G401.6 (cell line): ENCODE results near the gene PANK2.
"Not testable (repeated sequence)": the region's sequence is repeated elsewhere in the genome, so short reads cannot be mapped to it uniquely, and the experiment has no call there.

Experiments
- FAIRE-seq: peaks from 2 replicates; lab custom pipeline; 2012; peaks lifted over from hg19 to GRCh38; lab: Jason Lieb, UNC

Gene PANK2

DNA sequence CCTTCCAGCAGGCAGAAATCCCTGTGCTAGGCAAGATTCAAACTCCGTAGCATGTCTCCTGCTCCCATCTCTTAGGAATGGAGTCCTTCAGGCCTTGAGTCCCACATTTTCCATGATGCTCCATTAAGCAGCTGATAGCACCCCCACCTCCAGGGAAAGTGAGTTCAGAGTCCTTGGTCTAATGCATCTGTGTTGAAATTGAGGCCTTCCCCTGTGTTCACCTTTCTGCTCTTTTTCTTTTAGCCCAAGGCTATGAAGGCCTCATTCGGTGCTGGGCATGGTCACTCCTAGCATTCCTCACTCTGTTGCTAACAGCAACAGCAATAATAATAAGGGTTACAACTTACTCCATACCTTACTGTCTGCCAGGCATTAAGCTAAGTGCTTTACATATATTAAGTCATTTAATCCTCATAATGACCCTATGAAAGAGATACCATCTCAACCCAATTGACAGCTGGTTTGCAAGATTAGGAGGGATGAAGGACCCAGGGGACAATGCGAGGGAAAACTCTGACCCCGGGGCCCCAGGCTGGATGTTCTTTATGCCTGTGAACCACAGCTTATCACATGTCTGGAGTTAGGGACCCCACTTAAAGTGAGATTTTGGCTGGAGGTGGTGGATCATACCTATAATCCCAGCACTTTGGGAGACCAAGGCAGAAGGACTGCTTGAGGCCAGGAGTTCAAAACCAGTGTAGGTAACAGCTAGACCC lies 17.5 kb upstream of the PANK2 start:
- no peak for FAIRE-seq

DNA sequence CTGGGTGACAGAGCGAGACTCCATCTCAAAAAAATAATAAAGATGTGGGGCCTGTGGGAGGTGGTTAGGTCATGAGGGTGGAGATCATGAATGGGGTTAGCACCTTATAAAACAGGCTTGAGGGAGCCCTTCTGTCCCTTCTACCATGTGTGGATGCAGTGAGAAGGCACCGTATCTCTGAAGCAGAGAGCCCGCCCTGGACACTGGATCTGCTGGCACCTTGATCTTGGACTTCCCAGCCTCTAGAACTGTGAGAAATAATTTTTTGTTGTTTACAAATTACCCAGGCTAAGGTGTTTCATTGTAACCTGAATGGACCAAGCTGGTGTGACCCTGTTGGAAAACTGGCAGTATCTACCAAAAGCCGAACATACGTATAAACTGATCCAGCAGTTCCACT lies 15.7 kb upstream of the PANK2 start:
- no peak for FAIRE-seq

DNA sequence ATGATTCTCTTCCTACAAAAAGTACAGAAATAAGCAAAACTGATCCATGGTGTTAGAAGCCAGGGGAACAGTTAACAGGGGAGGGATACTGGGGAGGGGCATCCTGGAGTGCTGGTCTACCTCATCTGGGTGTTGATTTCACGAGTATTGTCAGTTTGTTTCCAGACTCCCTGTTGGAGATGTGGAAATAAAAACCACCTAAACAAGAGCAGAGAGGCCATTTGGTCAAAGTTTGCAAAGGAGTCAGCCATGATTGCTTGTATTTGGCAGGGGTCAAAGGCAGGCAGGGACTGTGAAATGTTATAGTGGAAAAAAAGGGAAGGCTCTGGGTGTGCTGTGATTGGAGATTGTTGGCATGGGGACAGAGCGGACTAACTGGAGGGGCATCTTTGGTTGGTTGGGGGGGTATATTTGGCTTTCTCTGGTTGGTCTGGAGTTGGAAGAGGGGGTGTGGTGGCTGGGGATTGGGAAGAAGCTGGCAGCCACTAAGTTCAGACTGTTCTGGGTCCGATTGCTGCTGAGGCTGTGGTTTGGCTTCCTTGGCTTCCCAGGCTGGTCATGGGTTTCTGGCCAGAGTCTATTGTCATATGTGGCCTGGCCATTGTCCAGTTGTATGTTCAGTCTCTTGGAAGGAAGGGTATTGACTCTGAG lies 14.9 kb upstream of the PANK2 start:
- no peak for FAIRE-seq

DNA sequence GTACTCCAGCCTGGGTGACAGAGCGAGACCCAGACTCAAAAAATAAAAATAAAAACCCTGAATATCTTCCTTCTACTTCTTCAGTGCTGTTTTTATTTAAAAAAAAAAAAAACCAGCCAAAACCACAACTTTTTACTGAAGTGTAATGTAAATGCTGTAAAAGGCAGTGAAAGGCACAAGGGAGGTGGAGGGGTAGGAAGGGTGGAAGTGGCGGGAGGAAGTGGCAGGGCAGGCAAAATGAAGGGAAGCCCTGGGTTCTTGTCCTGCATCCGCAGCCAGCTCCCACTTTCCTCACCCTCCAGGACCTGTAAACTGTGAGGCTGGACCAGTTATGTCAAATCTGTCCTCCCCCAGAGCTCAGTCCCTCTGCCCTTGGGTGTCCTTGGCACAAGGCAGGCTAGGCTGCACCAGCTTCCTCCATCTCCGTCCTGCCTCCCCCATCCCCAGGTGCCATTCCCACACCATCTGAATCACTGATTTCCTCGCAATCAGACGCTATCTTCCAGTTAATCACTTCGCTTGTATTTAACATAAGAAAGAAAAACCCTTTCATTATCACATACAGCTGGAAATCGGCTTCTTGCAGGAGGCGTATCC lies 13.7 kb upstream of the PANK2 start:
- no peak for FAIRE-seq

DNA sequence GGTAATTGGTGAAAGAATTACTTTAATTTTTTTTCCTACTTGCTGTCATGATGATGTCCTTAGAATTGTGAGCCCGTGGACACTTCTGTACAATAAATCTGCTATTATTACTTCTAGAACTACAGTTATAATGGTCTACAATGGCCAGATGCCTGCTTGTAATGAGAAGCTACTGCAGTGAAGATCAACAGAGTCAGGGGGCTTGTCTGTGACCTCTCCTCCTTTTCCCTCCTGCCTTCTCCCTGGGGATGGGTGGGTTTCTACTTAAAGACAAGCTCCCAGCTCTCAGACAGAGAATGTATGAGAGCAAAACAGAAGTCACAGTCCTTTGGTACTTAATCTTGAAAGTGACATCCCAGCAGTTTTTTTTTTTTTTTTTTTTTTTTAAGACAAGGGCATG lies 13.2 kb upstream of the PANK2 start:
- FAIRE-seq = no peak

DNA sequence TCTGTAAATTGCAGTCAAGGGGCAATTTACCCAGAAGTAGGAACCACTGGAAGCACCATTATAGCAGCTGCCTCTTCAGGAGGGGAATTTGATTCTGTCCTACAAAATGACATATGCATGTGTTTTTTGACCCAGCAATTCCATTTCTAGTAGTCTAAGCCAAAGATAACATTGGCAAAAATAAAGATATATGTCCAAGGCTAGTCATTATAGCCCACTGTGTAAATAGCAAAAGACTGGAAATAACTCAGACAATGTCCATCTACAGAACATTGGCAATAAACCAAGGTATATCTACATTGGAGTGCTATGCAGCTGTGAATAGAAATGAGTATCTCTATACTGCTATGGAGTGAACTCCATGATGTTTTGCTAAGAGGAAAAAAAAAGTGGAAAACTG lies 12.5 kb upstream of the PANK2 start:
- no peak for FAIRE-seq

DNA sequence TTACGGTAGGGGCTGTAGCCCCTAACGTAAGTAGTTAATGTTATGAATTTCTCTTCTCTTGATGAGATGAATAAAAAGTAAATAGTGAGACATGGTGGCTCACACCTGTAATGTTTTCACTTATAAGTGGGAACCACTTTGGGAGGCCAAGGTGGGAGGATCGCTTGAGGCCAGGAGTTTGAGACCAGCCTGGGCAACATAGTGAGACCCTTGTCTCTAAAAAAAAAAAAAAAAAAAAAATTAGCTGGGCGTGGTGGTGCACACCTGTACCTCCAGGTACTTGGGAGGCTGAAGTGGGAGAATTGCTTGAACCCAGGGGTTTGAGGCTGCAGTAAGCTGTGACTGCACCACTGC lies 10.3 kb upstream of the PANK2 start:
- not testable (repeated sequence) for FAIRE-seq

DNA sequence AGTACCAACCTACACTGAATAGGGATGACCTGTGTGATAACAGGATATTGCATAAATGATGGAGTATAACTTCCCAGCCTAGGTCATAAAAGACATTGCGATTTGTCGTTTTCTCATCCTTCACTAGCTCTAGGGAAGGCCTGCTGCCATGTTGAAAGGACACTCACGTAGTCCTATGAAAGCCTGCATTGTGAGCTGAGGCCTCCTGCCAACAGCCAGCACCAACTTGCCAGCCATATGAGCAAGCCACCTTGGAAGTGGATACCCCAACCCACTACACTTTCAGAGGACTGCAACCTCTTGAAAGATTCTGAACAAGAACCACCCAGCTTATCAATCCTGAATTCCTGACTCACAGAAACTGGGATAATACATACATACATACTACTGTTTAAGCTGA lies 3.5 kb upstream of the PANK2 start:
- no peak for FAIRE-seq

DNA sequence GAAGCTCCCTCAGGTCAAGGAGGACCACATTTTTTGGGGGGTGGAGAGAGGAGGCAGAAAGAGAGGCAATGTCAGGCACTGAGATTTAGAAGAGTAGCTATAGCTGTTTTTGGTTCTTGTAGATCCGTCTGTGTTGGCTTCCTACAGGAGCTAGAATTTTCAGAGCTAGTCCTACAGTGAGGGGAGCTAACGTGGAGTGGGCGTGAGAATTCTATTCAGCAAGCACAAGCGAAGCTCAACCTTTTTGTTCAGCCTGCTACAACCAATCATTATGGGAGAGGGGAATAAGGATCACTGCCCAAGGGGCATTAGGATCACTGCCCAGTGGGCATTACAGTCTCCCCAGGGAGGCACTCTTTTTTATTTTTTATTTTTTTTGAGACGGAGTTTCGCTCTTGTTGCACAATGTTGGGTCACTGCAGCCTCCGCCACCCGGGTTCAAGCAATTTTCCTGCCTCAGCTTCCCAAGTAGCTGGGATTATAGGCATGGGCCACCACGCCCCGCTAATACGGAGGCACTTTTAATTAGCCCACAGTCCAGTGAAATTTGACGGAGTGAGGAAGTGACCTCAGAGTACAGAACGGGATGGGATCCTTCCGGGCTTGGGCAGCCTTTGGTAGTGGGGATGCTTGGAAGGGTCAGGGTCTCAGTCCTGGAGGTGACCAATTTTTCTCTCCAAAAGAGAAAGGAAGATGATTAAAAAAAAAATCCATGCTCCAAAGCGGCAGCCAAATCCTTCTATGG lies 1.1 kb upstream of the PANK2 start:
- FAIRE-seq = no peak

DNA sequence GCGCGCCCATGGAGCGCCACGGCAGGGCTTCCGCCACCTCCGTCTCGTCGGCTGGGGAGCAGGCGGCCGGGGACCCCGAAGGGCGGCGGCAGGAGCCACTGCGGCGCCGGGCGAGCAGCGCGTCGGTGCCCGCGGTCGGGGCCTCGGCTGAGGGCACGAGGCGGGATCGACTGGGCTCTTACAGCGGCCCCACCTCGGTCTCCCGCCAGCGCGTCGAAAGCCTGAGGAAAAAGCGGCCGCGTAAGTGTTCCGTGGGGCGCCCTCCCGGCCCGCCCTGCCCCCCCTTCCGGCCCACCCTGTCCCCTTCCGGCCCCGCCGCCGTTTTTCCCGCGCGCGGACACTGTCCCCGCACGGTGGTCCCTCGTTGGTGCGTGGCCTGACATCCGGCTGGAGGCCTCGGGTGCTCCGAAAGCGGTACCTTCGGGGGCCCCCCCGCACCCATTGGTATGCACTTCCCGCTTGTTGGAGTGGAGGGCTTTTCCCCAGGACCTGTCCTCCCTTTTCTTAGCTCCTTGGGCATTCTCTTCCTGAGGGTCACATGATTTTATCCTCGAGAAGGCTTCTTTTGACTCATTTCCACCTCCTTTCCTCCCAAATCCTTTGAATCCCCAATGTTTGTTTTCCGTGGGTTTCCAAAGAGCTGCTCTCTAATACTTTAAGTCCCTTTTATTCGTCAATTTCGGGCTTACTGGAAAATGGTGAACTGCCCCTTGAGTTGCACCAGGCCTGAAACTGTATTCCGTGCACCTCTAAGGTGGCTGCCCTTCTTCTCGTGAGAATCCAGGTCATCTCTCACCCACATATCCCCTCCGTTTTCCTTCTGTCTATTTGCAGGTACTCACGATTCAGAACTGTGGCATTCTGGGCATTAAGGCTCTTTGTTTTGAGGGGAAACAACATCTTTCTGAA lies 556 bp downstream of the PANK2 start:
- FAIRE-seq = no peak

DNA sequence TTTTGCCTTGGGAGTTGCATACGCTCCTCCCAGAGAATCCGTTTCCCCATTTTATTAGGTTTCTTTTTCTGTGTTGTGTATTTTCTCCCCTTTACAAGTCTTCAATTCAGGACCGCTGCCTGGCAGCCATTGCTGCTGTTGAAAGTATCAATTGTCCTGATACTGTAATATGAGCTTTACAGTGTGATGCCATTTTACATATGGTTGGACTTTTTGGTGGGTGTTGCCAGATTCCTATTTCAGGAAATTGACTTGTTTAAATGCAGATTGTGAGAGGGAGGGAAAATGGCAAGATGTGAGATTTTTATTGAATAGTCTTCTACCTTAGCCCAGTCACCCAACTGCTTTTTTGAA lies 1.2 kb downstream of the PANK2 start:
- peak; percentile 51 for FAIRE-seq

DNA sequence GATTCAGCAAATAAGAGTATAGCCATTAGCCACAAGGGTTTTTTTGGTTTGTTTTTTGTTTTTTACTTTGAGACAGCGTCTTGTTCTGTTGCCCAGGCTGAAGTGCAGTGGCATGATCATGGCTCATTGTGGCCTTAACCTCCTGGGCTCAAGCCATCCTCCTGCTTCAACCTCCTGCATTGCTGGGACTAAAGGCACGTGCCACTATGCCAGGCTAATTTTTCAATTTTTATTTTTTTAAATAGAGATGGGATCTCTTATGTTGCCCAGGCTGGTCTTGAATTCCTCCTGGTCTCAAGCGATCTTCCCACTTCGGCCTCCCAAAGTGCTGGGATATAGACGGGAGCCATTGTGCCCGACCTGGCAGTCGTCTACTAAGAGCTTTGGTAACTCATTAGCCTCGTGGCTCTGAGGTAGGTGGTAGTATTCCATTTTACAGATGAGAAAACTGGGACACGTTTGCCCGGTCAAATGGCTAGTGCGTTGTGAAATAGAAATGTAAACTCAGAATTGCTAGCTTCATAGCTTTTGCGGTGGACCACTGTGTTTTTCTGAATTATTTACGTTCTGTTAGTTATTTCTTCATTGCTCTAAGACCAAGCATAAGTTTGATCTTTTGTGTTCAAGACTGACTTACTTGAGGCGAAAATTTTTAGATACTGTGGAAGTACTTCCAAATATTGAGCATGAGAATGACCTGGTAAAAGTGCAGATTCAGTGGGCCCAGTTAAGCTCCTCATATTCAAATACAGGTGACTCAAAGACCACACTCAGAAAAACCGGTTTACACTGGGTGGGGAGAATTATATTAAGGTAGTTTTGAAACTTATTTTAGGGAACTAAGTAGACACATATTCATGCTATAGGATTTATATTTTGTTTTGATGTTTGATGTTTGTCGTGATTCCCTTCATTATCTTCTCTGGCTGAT lies 2.1 kb downstream of the PANK2 start:
- FAIRE-seq = no peak

DNA sequence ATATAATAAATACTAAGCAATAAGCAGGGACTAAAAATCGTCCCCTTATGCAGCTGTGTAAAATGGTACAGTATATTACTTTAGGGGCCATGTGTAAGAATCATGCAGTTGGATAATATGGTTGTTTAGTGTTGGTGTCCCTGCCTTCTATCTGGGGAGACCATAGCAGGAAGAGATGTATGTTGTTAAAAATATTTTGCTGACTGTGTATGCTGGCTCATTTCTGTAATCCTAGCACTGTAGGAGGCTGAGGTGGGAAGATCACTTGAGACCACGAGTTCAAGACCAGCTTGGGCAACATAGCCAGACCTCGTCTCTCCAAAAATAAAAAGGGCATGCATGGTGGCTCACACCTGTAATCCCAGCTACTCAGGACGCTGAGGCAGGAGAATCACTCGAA lies 5.6 kb downstream of the PANK2 start:
- no peak for FAIRE-seq

DNA sequence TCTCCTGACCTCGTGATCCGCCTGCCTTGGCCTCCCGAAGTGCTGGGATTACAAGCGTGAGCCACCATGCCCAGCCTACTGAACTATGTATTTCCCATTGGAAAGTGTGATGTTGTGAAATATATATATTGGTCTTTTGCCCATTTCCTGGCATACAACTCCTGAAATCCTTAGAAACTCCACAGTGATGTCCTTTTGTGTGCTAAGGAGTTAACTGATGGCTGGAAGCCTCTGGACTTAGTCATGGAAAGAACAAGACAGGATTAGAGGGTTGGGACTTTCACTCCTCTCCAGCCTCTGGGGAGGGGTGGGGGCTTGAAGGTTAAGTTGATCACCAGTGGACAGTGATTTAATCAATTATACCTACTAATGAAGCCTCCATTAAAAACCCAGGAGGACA lies 7.1 kb downstream of the PANK2 start:
- no peak for FAIRE-seq

DNA sequence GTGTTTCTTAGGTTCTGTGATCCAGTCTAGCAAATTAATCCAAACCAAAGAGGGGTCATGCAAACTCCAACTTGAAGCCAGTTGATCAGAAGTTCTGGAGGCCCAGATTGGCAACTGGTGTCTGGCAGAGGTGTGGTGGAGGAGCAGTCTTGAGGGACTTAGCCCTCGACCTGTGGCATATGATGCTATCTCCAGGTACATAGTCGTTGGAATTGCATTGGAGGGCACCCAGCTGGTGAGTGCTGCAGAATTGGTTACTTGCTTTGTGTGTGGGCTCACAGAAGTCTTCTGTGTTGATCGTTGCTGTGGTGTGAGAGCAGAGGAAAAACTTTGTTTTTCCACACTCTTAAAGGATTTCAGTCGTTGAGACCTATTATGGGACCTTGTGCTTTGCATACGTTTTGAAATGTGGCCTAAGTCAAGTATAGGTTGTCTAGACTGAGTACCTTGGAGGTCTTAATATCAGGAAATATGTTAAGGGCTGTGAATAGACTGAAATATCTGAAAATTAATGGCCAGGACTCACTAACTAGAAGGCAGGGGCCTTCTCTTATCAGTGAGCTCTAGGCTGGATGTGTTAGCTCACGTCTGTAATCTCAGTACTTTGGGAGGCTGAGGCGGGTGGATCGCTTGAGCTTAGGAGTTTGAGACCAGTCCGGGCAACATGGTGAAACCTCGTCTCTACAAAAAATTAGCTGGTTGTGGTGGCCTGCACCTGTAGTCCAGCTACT lies 7.8 kb downstream of the PANK2 start:
- no peak for FAIRE-seq

DNA sequence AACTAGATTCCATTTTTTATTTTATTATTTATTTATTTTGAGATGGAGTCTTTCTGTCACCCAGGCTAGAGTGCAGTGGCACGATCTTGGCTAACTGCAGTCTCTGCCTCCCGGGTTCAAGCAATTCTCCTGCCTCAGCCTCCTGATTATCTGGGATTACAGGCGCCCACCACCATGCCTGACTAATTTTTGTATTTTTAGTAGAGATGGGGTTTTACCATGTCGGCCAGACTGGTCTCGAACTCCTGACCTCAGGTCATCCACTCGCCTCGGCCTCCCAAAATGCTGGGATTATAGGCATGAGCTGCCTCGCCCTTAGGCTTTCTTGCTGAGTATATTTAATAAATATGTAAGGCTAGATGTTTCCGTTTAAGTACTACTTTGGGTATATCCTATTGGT lies 9.0 kb downstream of the PANK2 start:
- FAIRE-seq = not testable (repeated sequence)

DNA sequence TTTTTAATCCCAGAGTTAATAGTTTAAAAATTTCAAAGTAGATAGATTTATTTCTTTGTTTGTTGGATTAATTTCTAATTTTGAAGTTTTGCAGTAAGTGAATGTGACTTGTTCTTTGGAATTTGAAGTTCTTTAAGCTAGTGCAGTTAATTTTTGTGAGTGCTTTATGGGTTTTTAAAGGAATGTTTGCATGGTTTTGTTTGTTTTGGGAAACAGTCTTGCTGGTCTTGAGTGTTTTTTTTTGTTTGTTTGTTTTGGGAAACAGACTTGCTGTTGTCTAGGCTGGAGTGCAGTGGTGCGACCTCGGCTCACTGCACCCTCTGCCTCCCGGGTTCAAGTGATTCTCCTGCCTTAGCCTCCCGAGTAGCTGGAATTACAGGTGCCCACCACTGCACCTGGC lies 9.5 kb downstream of the PANK2 start:
- peak; percentile 79 for FAIRE-seq

DNA sequence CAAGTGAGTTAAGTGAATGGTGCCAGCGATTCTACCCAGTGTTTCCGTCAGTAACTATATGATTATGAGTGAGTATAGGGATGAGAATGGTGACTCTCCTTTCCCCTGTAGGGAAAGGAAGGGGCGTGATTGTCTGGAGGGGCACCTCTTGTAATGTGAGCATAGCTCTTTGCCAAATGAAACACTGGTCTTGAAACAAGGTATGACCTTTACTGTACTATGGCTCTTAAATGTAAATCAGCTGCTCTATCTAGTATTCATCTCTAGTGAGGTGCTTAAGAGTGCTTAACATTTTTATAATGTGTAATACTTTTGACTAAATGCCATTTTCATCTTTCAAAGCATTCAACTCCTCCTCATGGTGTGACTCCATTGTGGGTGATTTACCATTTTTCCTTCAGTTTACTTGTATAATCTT lies 11.0 kb downstream of the PANK2 start:
- no peak for FAIRE-seq

DNA sequence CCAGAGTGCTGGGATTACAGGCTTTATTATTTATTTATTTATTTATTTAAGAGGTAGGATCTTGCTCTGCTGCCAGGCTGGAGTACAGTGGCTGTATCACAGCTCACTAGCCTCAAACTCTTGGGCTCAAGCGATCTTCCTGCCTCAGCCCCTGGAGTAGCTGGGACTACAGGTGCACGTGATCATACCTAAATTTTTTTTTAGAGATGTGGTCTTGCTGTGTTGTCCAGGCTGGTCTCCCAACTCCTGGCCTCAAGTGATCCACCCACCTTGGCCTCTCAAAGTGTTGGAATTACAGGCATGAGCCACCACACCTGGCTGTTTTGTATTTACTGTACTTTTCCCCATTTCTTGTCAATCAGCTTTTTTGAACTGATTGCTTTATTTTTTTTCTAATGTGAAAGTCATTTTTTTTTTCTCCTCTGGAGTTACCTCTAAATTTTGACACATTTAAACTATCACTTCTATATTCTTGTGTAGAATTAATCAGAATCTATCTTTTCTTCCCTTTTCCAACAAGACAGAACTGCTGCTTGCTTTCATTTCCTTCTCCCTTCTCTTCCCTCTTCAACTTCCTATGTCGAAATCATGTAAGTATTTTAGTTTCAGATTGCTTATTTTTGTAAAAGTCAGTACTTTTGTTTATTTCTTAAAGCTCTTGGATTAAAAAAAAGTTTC lies 12.0 kb downstream of the PANK2 start:
- no peak for FAIRE-seq
